Stimulated activated memory B cell treated with anti-CD40 and anti-IgM and Interleukin-4, amounts not matched to agents 10 μg/mL and 1 μg/mL and 100 μg/mL, for 72 hours (primary cell): ENCODE results near the gene ERICH4.
"Not testable (repeated sequence)": the region's sequence is repeated elsewhere in the genome, so short reads cannot be mapped to it uniquely, and the experiment has no call there.

Experiments
- ATAC-seq: fragments of 150-1000 bp; cut with Tn5 transposase; 2 replicates; pipeline ENCODE4 v1.10.0; 2021
- H3K27ac Mint-ChIP-seq: one replicate; pipeline ENCODE4 v1.8.0; 2022; ENCODE audit warnings: mild to moderate bottlenecking, mixed read lengths
- H3K27me3 Mint-ChIP-seq: one replicate; pipeline ENCODE4 v1.8.0; 2022; ENCODE audit warnings: mixed read lengths
- H3K36me3 Mint-ChIP-seq: one replicate; pipeline ENCODE4 v1.8.0; 2022; ENCODE audit warnings: mixed read lengths
- H3K4me1 Mint-ChIP-seq: one replicate; pipeline ENCODE4 v1.8.0; 2022; ENCODE audit warnings: mixed read lengths
- H3K4me3 Mint-ChIP-seq: one replicate; pipeline ENCODE4 v1.8.0; 2022; ENCODE audit warnings: mild to moderate bottlenecking, moderate library complexity, mixed read lengths
- H3K9me3 Mint-ChIP-seq: one replicate; pipeline ENCODE4 v1.8.0; 2022; ENCODE audit warnings: mixed read lengths

ERICH4 gene

DNA sequence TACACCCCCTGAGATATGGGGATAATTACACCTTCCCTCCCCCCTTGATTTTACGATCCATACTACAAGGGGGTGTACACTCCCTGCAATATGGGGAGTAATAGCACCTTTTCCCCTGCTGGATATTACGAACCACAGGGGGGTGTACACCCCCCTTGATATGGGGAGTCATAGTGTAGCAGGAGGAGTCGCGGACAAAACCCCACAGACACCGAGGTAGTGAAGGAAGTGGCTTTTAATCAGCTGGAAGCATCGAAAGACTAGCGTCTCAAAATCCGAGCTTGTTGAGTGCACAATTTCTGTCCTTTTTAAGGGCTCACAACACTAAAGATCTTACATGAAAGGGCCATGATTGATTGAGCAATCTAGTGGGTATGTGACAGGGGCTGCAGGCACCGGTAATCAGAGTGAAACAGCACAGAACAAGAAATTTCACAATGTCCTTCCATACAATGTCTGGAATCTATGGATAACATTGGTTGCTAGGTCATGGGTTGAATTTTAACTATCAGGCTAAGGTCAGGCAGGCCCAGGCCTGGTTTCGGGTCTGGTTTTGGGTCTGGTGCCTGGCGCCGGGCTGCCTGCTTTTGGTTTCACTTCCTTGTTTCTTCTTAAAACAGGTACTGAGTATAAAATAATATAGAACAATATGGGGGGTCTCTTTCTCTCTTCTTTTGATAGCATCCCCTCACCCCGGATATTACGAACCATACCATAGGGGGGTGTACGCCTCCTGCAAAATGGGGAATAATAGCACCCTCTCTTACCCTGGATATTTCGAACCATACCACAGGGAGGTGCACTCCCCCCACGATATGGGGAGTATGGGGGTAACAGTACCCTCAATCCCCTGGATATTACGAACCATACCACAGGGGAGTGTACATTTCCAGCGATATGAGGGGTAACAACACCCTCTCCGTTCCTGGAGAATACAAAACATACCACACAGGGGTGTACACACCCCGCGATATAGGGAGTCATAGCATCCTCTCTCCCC is 20.6 kb downstream of the ERICH4 start:
- Mint-ChIP-seq H3K27ac (peak overlapping the region; percentile 92), H3K27me3 (peaks cover 13% of the 10 kb centered on the region), H3K4me1 (peaks cover 30% of the 10 kb centered on the region), H3K4me3 (peak overlapping the region; percentile 49)
- peak; percentile 64 for ATAC-seq
- not testable (repeated sequence) for H3K36me3 Mint-ChIP-seq, H3K9me3 Mint-ChIP-seq

DNA sequence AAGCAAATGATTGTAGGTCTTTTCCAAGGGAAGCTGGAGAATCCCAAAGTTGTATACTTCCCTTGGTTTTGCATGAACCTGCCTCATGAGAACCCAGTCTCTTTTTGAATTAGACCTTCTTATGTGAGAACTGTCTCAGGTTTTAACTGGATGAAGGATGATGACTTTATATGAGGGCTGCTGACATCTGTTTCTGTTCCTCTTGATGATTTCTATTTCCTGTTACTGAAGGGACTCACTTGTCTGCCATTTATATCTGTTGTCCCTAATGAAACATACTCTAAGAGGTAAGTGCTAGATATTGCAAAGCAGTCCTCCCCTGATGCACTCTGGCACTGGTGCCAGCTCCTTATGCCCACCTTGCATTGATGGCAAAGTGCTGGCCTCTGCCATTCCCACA is 33.6 kb downstream of the ERICH4 start:
- Mint-ChIP-seq H3K27me3 (peaks cover 37% of the 10 kb centered on the region), H3K9me3 (no peaks in the 10 kb centered on the region), H3K36me3 (no peaks in the 10 kb centered on the region), H3K4me1 (peaks cover 17% of the 10 kb centered on the region), H3K4me3 (no peak overlapping the region), H3K27ac (peak overlapping the region; percentile 59)
- peak; percentile 64 for ATAC-seq

- H3K9me3 Mint-ChIP-seq = no peaks in the 10 kb centered on the region
- ATAC-seq = no peak
- H3K27ac Mint-ChIP-seq = no peak overlapping the region
- H3K4me1 Mint-ChIP-seq = peaks cover 17% of the 10 kb centered on the region
- no peaks in the 10 kb centered on the region for H3K36me3 Mint-ChIP-seq
- H3K27me3 Mint-ChIP-seq = peaks cover 21% of the 10 kb centered on the region
- no peak overlapping the region for H3K4me3 Mint-ChIP-seq
These were observed 35.2 kb downstream of the ERICH4 start for GRCh38 chr19:41478171-41478570.

DNA sequence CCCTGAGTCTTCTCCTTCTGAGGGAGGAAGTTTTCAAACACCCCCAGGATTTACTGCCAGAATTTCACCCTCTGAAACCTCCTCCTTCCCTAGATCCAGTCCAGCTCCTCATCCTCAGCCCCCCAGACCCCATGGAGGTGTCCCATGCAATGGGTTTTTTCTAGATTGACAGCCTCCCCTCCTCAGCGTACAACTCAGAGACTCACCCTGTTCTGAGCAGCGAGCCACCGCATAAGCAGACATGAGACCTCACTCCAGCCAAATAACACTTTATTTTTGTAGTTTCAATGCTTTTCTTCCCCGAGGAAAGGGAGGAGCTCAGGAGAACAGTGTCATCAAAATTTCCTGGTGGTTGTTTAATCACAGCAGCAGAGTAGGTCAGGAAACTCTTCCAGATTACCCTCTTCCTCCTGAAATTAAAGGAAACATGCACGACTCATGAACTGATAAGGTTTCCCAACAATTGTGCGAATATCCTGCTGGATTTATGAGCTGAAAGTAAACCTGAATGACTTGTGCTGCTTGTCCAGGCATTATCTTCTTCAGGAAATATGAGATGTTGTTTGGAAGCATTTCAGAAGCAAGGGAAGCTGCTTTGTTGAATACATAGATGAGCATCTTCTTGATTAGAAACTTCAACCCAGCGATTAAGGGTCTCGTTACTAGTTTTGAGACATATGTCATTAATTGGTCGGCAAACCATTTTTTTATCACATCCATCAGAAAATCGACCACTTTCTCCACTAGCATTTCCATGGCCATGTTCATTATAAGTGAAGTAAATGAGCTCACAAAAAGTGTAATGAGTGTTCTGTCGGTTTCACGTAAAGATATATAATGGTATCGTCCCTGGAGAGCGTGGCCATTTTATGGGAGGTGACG is 36.2 kb downstream of the ERICH4 start:
- Mint-ChIP-seq H3K4me3 (no peak overlapping the region), H3K27me3 (peaks cover 20% of the 10 kb centered on the region), H3K27ac (no peak overlapping the region)

GRCh38 chr19:41479757-41480191 is 36.8 kb downstream of the ERICH4 start:
- Mint-ChIP-seq H3K27me3 (peaks cover 26% of the 10 kb centered on the region), H3K27ac (no peak overlapping the region), H3K4me1 (peaks cover 17% of the 10 kb centered on the region), H3K36me3 (no peaks in the 10 kb centered on the region), H3K9me3 (no peaks in the 10 kb centered on the region), H3K4me3 (no peak overlapping the region)
- no peak for ATAC-seq

More for the DNA sequence above, 36.2 kb downstream of the ERICH4 start:
- Mint-ChIP-seq H3K36me3 (no peaks in the 10 kb centered on the region), H3K4me1 (peaks cover 17% of the 10 kb centered on the region), H3K9me3 (no peaks in the 10 kb centered on the region)
- ATAC-seq = no peak

DNA sequence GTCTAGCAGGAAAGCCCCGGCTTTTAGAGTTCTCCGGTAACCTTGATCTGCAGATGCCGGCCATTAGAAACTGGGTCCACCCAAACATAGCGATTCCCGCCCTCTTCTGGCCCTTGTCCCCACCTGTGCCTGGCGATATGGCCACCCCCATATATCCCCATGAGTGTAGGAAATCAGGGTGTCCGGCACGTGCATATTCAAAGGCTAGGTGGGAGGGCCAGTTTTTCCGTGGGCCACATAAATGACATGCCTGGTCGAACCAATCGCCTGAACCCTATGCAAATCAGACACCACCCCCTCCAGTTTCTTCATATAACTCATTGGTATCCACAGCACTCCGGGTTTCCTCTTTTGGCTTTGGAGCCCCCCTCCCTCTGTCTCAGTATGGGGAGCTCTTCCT is 37.4 kb downstream of the ERICH4 start:
- H3K4me3 Mint-ChIP-seq = no peak overlapping the region
- H3K4me1 Mint-ChIP-seq = peaks cover 17% of the 10 kb centered on the region
- no peak for ATAC-seq
- no peaks in the 10 kb centered on the region for H3K9me3 Mint-ChIP-seq
- no peaks in the 10 kb centered on the region for H3K36me3 Mint-ChIP-seq
- H3K27me3 Mint-ChIP-seq = peaks cover 27% of the 10 kb centered on the region
- no peak overlapping the region for H3K27ac Mint-ChIP-seq

- Mint-ChIP-seq H3K9me3 (peaks cover 5% of the 10 kb centered on the region), H3K4me3 (no peak overlapping the region), H3K27me3 (peaks cover 51% of the 10 kb centered on the region), H3K27ac (no peak overlapping the region), H3K4me1 (no peaks in the 10 kb centered on the region), H3K36me3 (no peaks in the 10 kb centered on the region)
- no peak for ATAC-seq
These were observed 41.9 kb downstream of the ERICH4 start for GRCh38 chr19:41484822-41485221.

DNA sequence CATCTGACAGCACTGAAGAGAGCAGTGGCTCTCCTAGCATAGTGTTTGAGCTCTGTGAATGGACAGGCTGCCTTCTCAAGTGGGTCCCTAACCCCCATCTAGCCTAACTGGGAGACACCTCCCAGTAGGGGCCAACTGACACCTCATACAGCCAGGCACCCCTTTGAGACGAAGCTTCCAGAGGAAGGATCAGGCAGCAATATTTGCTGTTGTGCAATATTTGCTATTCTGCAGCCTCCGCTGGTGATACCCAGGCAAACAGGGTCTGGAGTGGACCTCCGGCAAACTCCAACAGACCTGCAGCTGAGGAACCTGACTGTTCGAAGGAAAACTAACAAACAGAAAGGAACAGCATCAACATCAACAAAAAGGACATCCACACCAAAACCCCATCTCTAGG is 44.0 kb downstream of the ERICH4 start:
- not testable (repeated sequence) for ATAC-seq, H3K27ac Mint-ChIP-seq, H3K4me3 Mint-ChIP-seq, H3K4me1 Mint-ChIP-seq, H3K9me3 Mint-ChIP-seq, H3K36me3 Mint-ChIP-seq
- H3K27me3 Mint-ChIP-seq = peaks cover 37% of the 10 kb centered on the region

DNA sequence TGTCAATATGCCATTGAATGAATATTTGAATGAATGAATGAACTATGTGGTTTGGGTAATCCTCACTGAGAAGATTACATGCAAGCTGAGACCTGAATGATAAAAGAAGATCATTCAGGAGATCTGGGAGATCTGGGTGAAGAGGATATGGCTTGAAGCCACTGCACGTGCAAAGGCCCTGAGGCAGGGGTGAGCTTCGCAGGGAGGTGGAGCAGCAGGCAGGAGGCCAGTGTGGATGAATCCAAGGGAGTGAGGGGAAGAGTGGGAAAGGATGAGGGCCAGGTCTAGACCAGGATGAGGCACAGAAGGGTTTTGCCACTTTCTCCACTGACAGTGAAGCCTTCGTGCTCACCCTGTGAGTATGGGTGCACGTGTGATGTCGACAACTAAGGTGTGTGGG is 49.9 kb downstream of the ERICH4 start:
- Mint-ChIP-seq H3K9me3 (peaks cover under 1% of the 10 kb centered on the region), H3K27me3 (peaks cover 3% of the 10 kb centered on the region), H3K4me3 (no peak overlapping the region), H3K27ac (no peak overlapping the region), H3K36me3 (no peaks in the 10 kb centered on the region), H3K4me1 (peaks cover 7% of the 10 kb centered on the region)
- no peak for ATAC-seq
